ENCODE results near the gene TOB1. TPM values are rescaled to one million over a fixed set of nuclear protein-coding genes. Genes with fewer than 3 reads are reported as not detected.

Gene TOB1
- total RNA-seq, 1 experiment from 2014 or later: 86.0 TPM

- Histone ChIP-seq H3K4me3 (replicated peaks in 1 of 2; ENCODE audit: low read depth in 1 of 2, low read length in 2 of 2) (no peak within 1 kb of the TSS), H3K9me3 (ENCODE audit: control insufficient read depth in 1 of 2, insufficient read depth in 1 of 2, low read depth in 1 of 2, low read length in 2 of 2) (no peaks in the 10 kb centered on the region), H4K20me1 (ENCODE audit: insufficient read depth) (no peaks in the 10 kb centered on the region), H3K9ac (ENCODE audit: low read length) (no peak within 1 kb of the TSS), H3K36me3 (ENCODE audit: control insufficient read depth in 1 of 2, insufficient read depth in 2 of 2, low read length in 2 of 2) (no peaks in the 10 kb centered on the region), H3K79me2 (ENCODE audit: insufficient read depth, low read length) (no peaks in the 10 kb centered on the region), H3K27ac (ENCODE audit: low read depth, low read length) (no peak within 1 kb of the TSS), H3K9me2 (ENCODE audit: insufficient read depth) (no peaks in the 10 kb centered on the region), H3K4me1 (ENCODE audit: control insufficient read depth in 1 of 2, insufficient read depth in 2 of 2, low read length in 2 of 2) (no peaks in the 10 kb centered on the region), H2AFZ (ENCODE audit: low read depth, low read length, poor library complexity, severe bottlenecking) (no peak within 1 kb of the TSS), H3K4me2 (ENCODE audit: low read length) (no peak within 1 kb of the TSS), H3K27me3 (ENCODE audit: insufficient read depth, low read length) (no peaks in the 10 kb centered on the region)
- CTCF ChIA-PET: no interaction called here
- POLR2A ChIA-PET: no interaction called here
- DNase-seq (ENCODE audit: low read depth, low spot score): no peak
- intact Hi-C loops (cut with micrococcal nuclease): no loop called here
- no peak for TF ChIP-seq ELF1 (IDR thresholded peaks at IDR 0.05; ENCODE audit: borderline replicate concordance, low read depth)
- no peak for TF ChIP-seq FOSL1 (IDR thresholded peaks at IDR 0.05; ENCODE audit: low read depth)
- TF ChIP-seq ZBTB33 (IDR thresholded peaks at IDR 0.05; ENCODE audit: extremely low read depth, insufficient replicate concordance, low read length): no peak
- TF ChIP-seq, protein P1, sequence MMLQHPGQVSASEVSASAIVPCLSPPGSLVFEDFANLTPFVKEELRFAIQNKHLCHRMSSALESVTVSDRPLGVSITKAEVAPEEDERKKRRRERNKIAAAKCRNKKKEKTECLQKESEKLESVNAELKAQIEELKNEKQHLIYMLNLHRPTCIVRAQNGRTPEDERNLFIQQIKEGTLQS (IDR thresholded peaks at IDR 0.05): no peak
- TF ChIP-seq ZNF274 (IDR thresholded peaks at IDR 0.05; ENCODE audit: low read depth, low read length): no peak
- no peak for TF ChIP-seq CBX3 (IDR thresholded peaks at IDR 0.05; ENCODE audit: low read depth)
- no peak for TF ChIP-seq SIN3A (IDR thresholded peaks at IDR 0.05; ENCODE audit: low read depth)
- no peak for TF ChIP-seq EGR1 (IDR thresholded peaks at IDR 0.05; ENCODE audit: low read depth)
- no peak for TF ChIP-seq JUND (IDR thresholded peaks at IDR 0.05)
- no peak for TF ChIP-seq POLR2A (IDR thresholded peaks at IDR 0.05; ENCODE audit: borderline replicate concordance, extremely low read depth, insufficient read depth, insufficient read length)
- no peak for TF ChIP-seq POLR2AphosphoS5 (IDR thresholded peaks at IDR 0.05; ENCODE audit: low read depth, low read length)
- TF ChIP-seq MAX (IDR thresholded peaks at IDR 0.05): no peak
- no peak for TF ChIP-seq RAD21 (IDR thresholded peaks at IDR 0.05; ENCODE audit: low read depth)
- TF ChIP-seq EZH2phosphoT487 (IDR thresholded peaks at IDR 0.05; ENCODE audit: borderline replicate concordance): no peak
- no peak for TF ChIP-seq SRF (IDR thresholded peaks at IDR 0.05; ENCODE audit: low read depth)
- no peak for TF ChIP-seq EZH2 (IDR thresholded peaks at IDR 0.05)
- no peak for ATAC-seq
- RAD21 ChIA-PET (ENCODE audit: low non-redundant PET in 1 of 2, low total read pairs in 2 of 2, uncharacterized antibody in 2 of 2, unreplicated experiment in 2 of 2): no interaction called here
- BruUV-seq (replicated peaks): no TSS peak
Observed at GRCh38 chr17:50835301-50836234, 30.6 kb downstream of the TOB1 start, which contains the start of gene WFIKKN2. Gene WFIKKN2, plus strand, starts transcription at chr17:50835586. Its CDS starts 352 bp downstream, at chr17:50835938.
